Stimulated activated CD8-positive, alpha-beta memory T cell treated with anti-CD3 and anti-CD28 coated beads, Interleukin-15, amount 100 ng/mL, for 24 hours (primary cell): Measurements from ENCODE around the gene GFRA1.
"Not testable (repeated sequence)": the region's sequence is repeated elsewhere in the genome, so short reads cannot be mapped to it uniquely, and the experiment has no call there.

Experiments
- DNase-seq: peaks from one replicate; pipeline ENCODE4 v3.0.0-alpha.2; 2020; ENCODE audit warnings: low read depth

Gene GFRA1

DNA sequence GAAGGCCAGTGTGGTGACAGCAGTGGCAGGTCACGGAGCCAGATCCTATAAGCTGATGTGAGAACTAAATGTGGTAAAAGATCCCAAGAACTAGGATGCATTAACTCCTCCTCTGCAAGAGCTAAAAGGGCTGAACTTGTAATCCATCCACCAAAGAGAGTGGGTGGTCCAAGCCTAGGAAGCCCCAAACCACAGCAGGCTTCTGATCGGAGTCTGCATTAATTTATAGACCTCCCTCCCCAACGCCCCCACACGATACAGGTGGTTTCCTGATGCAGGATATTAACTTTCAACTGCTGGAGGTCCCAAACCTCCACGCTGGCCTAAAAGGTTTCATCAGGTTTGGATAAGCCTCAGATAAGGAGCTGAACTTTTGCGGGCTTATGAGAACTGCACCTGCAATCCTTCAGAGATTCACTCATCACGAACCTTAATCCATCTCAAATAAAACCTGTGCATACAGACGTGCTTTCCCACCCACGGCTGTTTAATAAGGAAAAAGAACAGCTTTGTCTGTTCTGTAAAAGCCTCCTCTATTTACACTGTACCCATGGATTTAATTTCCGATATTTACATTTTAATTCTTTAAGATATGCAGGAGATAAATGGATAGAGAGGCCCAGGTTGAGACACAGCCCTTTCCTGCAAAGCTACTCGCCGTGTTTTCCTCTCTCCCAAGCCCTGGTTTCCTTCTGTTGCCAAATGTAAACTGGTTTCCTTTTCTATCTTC is 74.9 kb downstream of the GFRA1 start:
- no peak for DNase-seq

DNA sequence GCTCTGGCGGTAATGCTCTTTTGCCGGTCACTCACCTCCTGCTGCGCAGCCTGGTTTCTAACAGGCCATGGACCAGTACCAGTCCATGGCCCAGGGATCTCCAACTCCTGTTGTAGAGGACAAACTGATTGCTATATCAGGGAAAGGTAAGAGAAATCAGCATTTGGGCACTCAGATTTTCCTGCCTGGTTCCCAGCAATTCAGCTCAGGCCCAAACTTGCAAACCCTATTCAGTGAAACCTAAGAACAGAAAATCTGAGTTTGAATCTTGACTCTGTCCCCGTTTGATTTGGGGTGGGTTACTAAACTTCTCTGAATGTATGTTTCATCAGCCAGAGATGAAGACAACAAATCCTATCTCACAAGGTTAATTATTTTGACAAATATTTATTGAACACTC is 77.4 kb downstream of the GFRA1 start:
- no peak for DNase-seq

DNA sequence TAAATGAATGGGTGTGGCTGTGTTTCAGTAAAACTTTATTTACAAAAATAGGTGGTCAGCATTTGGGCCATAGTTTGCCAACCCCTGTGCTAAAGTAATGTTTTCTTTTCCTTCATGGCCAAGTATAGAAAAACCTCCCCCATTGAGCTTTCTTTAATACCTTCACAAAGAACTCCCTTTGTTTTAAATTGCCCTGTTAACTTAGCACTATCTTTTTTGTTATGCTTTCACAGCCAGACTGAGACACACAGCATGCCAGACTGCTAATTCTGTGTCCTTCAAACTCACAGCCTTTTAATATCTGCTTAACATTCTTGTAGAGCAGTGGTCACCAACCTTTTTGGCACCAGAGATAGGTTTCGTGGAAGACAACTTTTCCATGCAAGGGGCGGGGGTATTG is 78.0 kb downstream of the GFRA1 start:
- no peak for DNase-seq

DNA sequence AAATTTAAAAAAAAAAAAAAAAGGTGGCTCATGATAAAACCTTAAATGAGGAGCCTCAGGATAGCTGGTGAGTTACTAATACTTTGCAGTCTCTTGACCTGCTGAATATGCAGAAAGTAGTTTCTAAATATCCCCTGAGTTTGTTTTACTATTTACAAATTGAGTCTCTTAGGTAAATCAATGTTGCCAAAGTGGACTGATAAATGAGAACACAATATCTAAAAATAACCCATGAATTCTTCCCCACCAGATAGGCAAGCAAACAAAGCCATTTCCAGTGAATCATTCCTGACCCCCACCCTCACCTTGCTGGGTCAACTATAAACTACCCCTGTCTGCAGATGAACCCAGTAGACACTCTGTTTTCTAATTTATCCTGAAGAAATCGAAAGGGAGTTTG is 78.9 kb downstream of the GFRA1 start:
- DNase-seq = no peak

GRCh38 chr10:116190883-116191282 is 82.1 kb downstream of the GFRA1 start:
- no peak for DNase-seq

DNA sequence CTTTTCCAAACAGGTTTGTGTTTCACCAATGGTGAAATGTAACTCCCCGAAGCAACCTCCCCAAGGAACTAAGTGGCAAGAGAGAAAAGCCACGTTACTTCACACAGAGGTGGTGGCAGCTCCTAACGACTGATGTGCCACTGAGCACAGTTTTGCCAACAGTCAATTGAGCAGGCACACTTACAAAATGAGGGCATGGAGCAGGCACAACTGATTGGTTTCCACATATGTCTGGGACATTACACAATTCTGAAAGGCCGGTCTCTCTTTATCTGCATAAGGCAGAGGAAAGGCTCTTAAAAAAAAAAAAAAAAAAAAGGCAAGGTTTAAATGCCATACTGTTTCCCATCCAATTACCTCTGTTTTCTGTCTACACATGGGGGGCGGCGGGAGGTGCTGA is 86.7 kb downstream of the GFRA1 start:
- DNase-seq = no peak

DNA sequence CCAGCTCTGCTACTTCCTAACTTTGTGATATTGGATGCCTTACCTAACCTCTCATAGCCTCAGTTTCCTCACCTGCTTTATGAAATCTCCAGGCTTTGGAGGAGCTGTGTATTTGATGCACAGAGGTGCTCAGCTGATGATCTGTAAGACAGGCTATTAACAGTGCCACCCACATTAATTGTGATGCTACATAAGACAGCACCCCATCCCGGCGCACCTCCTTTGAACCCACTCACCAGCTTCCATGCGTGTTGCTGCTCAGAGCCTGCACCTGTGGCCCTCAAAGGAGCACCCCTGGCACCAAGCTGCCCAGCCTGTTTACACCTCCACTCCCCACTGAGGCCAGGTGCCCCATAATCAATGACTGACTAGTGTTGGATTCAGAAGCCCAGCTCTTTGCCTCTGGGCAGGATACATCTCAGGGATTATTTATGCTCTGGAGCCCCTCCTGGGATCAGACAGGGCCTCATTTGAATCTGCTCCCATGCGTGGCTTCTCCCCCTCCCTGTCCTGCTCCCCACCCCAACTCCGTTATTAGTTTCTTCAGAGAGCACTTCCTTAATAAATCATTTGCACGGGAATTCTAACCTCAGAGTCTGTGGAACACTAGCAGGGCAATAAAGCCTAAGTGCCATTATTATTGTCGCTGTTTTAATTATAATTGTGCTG is 87.7 kb downstream of the GFRA1 start:
- DNase-seq = no peak

GRCh38 chr10:116184512-116184794 is 88.6 kb downstream of the GFRA1 start:
- DNase-seq = no peak

- no peak for DNase-seq
Observed at GRCh38 chr10:116183733-116184511, 89.1 kb downstream of the GFRA1 start.

- no peak for DNase-seq
Observed at GRCh38 chr10:116182426-116182825, 90.6 kb downstream of the GFRA1 start.

DNA sequence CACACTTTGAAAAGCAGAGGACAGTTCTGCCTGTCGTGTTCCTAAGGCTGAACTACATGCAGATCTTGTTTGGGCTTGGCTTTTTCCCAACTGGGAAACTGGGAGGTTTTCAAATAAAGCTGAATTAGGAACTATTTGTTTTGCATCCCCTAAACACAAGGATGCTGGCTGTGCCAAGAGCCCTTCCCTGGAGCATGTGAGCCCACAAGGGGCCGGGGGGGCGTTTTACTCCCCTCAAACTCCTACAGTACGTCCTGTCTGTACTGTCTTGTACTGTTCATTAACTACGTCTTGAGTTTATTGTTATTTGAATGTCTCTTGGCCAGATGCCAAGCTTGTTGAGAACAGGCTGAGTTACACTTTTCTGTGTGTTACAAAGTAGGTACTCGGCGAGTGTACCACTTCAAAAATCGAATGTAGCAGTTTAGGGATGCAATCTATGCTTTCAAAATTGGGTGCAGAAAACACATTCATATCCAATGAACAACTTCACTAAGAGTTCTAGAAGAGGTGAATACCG is 94.9 kb downstream of the GFRA1 start:
- no peak for DNase-seq

- no peak for DNase-seq
Observed at GRCh38 chr10:116175231-116175630, 97.8 kb downstream of the GFRA1 start.

DNA sequence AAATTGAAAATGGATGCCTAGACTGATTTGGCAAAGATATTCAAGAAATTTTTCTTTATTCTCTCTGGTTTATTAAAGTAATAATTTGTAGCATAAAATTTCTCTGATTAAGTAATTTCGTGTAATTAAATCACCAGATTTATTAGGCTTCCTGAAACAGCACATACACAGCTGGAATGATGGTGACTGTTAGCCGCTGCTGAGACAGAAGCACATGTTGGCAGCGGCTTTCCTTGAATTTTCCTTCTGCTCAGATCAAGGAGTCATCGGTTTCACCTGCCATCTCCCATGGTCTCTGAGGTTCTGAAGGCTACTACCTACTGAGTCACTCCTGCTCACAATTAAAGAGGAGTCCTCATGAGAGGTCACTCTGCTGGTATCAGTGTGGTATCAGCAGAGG is 101.5 kb downstream of the GFRA1 start:
- no peak for DNase-seq

DNA sequence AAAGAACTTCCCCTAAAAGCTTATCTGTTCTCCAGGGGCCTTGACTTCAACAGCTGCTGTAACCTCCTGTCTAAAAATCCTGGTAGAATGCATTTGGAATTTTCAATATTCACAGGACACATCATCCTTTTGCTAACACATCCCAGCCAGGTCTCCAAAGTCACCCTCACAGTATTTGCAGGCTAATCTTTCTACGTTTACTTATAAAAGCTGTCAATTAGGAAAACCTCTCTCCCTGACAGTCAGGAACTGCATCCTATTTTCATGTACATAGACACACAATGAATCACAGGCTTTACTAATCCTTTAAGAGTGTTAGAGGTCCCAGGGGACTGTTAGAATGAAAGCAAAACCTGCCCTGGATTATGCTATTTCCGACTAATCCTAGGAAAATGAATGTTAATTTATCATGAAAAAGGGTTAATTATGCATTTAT is 102.2 kb downstream of the GFRA1 start:
- no peak for DNase-seq

GRCh38 chr10:116169782-116170445 is 103.1 kb downstream of the GFRA1 start:
- DNase-seq = no peak

DNA sequence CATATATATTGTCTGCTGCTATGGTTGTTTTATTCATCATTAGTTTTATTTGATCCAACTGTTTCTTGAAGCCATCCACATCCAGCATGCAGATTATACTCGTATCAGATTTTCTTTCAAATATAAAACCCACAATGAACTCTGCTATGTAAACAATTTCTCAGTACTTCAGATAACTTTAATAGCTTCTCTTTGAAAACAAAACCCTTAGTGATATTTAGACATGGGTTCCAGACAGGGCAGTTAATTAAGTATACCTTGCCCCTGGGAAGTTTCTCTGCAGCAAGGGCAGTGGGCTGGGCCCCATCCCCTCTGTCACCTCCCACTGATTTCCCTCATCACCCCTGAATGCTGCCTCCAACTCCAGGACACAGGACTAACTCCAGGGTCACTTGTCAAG is 104.3 kb downstream of the GFRA1 start:
- DNase-seq = no peak

GRCh38 chr10:116168329-116168728 is 104.7 kb downstream of the GFRA1 start:
- DNase-seq = no peak

DNA sequence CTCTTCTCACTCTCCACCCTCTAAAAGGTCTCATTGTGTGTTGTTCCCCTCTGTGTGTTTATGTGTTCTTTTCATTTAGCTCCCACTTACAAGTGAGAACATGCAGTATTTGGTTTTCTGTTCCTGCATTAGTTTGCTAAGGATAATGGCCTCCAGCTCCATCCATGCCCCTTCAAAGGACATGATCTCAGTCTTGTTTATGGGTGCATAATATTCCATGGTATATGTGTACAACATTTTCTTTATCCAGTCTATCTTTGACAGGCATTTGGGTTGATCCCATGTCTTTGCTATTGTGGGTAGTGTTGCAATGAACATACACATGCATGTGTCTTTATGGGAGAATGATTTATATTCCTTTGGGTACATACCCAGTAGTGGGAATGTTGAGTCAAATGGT is 107.1 kb downstream of the GFRA1 start:
- not testable (repeated sequence) for DNase-seq

DNA sequence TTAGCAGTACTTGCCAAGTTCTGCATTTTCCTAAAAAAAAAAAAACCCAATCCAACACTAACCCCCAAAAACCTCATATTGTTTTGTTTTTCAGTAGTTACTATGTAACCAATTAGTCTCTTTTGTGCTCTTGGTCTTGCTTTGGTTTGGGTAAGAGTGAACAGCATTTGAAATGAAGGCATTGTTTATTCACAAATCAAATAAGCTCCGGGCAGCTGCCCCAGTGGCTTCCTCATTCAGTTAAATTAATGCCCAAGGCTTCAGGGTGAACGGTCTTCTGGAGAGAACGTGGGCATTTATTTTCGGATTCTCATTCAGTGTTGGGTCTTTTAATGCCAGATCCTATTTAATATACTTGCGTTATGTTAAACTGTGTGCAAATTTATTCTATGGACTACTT is 108.7 kb downstream of the GFRA1 start:
- no peak for DNase-seq

GRCh38 chr10:116163333-116164131 is 109.5 kb downstream of the GFRA1 start:
- DNase-seq = no peak

- no peak for DNase-seq
Observed at GRCh38 chr10:116162851-116163250, 110.2 kb downstream of the GFRA1 start.

DNA sequence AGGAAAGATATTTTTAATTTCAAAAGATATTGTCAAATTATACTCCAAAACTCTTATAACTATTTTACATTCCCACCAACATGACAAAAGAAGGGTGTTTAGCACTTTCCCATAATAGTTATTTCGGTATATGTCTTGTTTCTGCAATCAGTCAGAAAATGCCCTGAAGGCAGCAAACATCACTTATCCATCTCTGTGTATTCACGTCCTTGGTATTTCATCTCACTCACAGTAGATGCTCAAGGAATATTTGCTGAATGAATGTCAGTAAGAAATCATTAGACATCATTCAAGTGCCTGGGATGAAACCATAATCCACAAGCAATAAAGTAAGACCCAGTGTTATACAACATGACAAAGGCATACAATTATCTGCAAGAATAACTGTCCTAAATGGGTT is 112.7 kb downstream of the GFRA1 start:
- no peak for DNase-seq
